ENCODE results near the gene GPR137. TPM values are rescaled to one million over a fixed set of nuclear protein-coding genes. Genes with fewer than 3 reads are reported as not detected.

GPR137 gene
- total and polyA plus RNA-seq, 2 experiments from 2014 or later = 16.3 to 32.5 TPM

GRCh38 chr11:64323373-64323772, 37.7 kb downstream of the GPR137 start:
- Mint-ChIP-seq H3K27ac (no peak overlapping the region), H3K27me3 (ENCODE audit: insufficient read depth, low read depth, poor library complexity) (peaks cover 7% of the 10 kb centered on the region), H3K4me3 (no peak overlapping the region), H3K9me3 (no peaks in the 10 kb centered on the region), H3K36me3 (ENCODE audit: low read depth) (peaks cover 25% of the 10 kb centered on the region), H3K4me1 (peaks cover 19% of the 10 kb centered on the region)
- Histone ChIP-seq H3F3A (replicated peaks; ENCODE audit: low read depth) (0 out of 2 replicates have a peak, but pooled peaks cover 4% of the 10 kb centered on the region), H4K20me1 (replicated peaks; ENCODE audit: insufficient read depth) (no peaks in the 10 kb centered on the region), H3K4me1 (ENCODE audit: insufficient read depth) (peaks cover 12% of the 10 kb centered on the region), H3K4me3 (no peak overlapping the region), H3K36me3 (ENCODE audit: insufficient read depth) (peaks cover 3% of the 10 kb centered on the region; the same call in 1 of the 2 replicates), H3K27ac (ENCODE audit: low read depth) (no peak overlapping the region), H3K9me2 (ENCODE audit: insufficient read depth) (no peaks in the 10 kb centered on the region), H2AFZ (no peak overlapping the region), H3K27me3 (ENCODE audit: insufficient read depth) (no peaks in the 10 kb centered on the region), H3K79me2 (replicated peaks; ENCODE audit: insufficient read depth) (peaks cover 7% of the 10 kb centered on the region; the same call in 1 of the 2 replicates), H3K4me2 (no peak overlapping the region)
- ATAC-seq (no peak), DNase-seq (ENCODE audit: low spot score) (no peak)
- TF ChIP-seq REST (IDR thresholded peaks at IDR 0.05; ENCODE audit: unreplicated experiment) (no peak), ZNF462 (CRISPR knock-in tag; IDR thresholded peaks at IDR 0.05) (no peak), CTCF (conservative IDR thresholded peaks at IDR 0.05; ENCODE audit: low read depth in 2 of 2) (no peak), POLR2AphosphoS5 (IDR thresholded peaks at IDR 0.05; ENCODE audit: low read depth) (no peak), CREB1 (CRISPR knock-in tag; IDR thresholded peaks at IDR 0.05; ENCODE audit: low read depth) (no peak), JUNB (IDR thresholded peaks at IDR 0.05; ENCODE audit: unreplicated experiment) (no peak), ETS1 (IDR thresholded peaks at IDR 0.05) (no peak), ZNF114 (CRISPR knock-in tag; IDR thresholded peaks at IDR 0.05) (no peak), EZH2phosphoT487 (IDR thresholded peaks at IDR 0.05; ENCODE audit: unreplicated experiment) (no peak), EZH2 (IDR thresholded peaks at IDR 0.05; ENCODE audit: low read depth, unreplicated experiment) (no peak), STAT1 (IDR thresholded peaks at IDR 0.05; ENCODE audit: unreplicated experiment) (no peak), NANOG (IDR thresholded peaks at IDR 0.05; ENCODE audit: borderline replicate concordance) (no peak), ZNF331 (CRISPR knock-in tag; IDR thresholded peaks at IDR 0.05; ENCODE audit: low read depth) (no peak)

All from GM23338 (cell line).